Small intestine (tissue), 7 donors: ENCODE measurements around the gene ACTRT3. TPM values are rescaled to one million over a fixed set of nuclear protein-coding genes. Genes with fewer than 3 reads are reported as not detected.

Source experiments
- DNase-seq, 2 donors: peaks; one replicate each; pipeline versions ENCODE4 v3.0.0 to v3.0.0-alpha.2; 2013
- FAIRE-seq: peaks from 2 replicates; lab custom pipeline; 2012; peaks lifted over from hg19 to GRCh38; lab: Jason Lieb, UNC
- H3K27ac ChIP-seq, 3 donors: one replicate each; pipeline ENCODE4 v1.5.1; 2013; ENCODE audit warnings: low read length in 2 of 3, mild to moderate bottlenecking in 2 of 3, control low read depth in 1 of 3, inconsistent platforms in 1 of 3, low read depth in 1 of 3, moderate library complexity in 1 of 3
- H3K27me3 ChIP-seq, 3 donors: one replicate each; pipeline ENCODE4 v1.6.1; 2013; ENCODE audit warnings: low read length in 3 of 3, inconsistent platforms in 1 of 3; ENCODE audit not compliant: control insufficient read depth in 3 of 3, insufficient read depth in 3 of 3
- H3K36me3 ChIP-seq, 3 donors: one replicate each; pipeline ENCODE4 v1.6.1; 2013; ENCODE audit warnings: low read length in 3 of 3, inconsistent platforms in 1 of 3, low read depth in 1 of 3, mild to moderate bottlenecking in 1 of 3, moderate library complexity in 1 of 3; ENCODE audit not compliant: control insufficient read depth in 3 of 3, insufficient read depth in 2 of 3
- H3K4me1 ChIP-seq, 3 donors: one replicate each; pipeline ENCODE4 v1.6.1; 2013; ENCODE audit warnings: low read length in 2 of 3, inconsistent platforms in 1 of 3, low read depth in 1 of 3, mild to moderate bottlenecking in 1 of 3, moderate library complexity in 1 of 3; ENCODE audit not compliant: control insufficient read depth in 3 of 3, insufficient read depth in 2 of 3
- H3K4me3 ChIP-seq, 3 donors: one replicate each; pipeline ENCODE4 v1.5.1; 2013; ENCODE audit warnings: low read length in 3 of 3, control low read depth in 1 of 3, inconsistent platforms in 1 of 3, low read depth in 1 of 3, mild to moderate bottlenecking in 1 of 3, moderate library complexity in 1 of 3
- H3K9me3 ChIP-seq, 2 donors: one replicate each; pipeline ENCODE4 v1.6.1; 2013; ENCODE audit warnings: low read depth in 1 of 2, low read length in 1 of 2; ENCODE audit not compliant: control insufficient read depth in 2 of 2, insufficient read depth in 1 of 2
- WGBS, 3 donors: extraction: QIAGEN DNeasy Blood & Tissue Kit; methylation state at CpG; one replicate each; pipeline ENCODE4 v1.1.7; 2013; 5-methylcytosine and 5-hydroxymethylcytosine counted together
- polyA plus RNA-seq, 4 donors: library from polyadenylated mRNA; stranded (reverse) in 3 of 4; unstranded in 1 of 4; fragments of 200-250 nt in 3 of 4; fragments of 120-200 nt in 1 of 4; gene quantifications; one replicate each; pipeline versions ENCODE4 v1.2.1 to v1.2.3, GENCODE V29; 2013
- donor health status: healthy with polysubstance abuse.
- donor health status: control.
- donor health status: control.
- donor health status: Bipolar disorder and iron deficiency.
- donor health status: healthy.

ACTRT3 gene
- polyA plus RNA-seq, 4 donors: 1.3 to 13.6 (median 1.7) TPM

- peak within 1 kb of the TSS; percentile 74 to 87 (median 77) for H3K4me3 ChIP-seq
- DNase-seq: peak; percentile 96 to 97
- WGBS, 3 donors: 6 to 7% (median 6%) methylated on average over 42 of the region's 42 CpGs
- no peak for FAIRE-seq
- peaks cover 0 to 16% of the 10 kb centered on the region in 2 donors for H3K9me3 ChIP-seq
- peak within 1 kb of the TSS; percentile 91 to 99 (median 97) for H3K27ac ChIP-seq
- peaks cover 0 to 3% (median 0%) of the 10 kb centered on the region in 3 donors for H3K36me3 ChIP-seq
- peaks cover 0 to 10% (median 0%) of the 10 kb centered on the region in 3 donors for H3K4me1 ChIP-seq
- no peaks in the 10 kb centered on the region for H3K27me3 ChIP-seq
These were observed 4.3 kb downstream of the ACTRT3 start, which contains the start of gene TERC for GRCh38 chr3:169764882-169765612. Gene TERC (minus strand): TSS chr3:169765060.

GRCh38 chr3:169764312-169764881 lies 5.0 kb downstream of the ACTRT3 start:
- WGBS, 3 donors: 0% methylated on average over 40 to 46 of the region's 46 CpGs
- FAIRE-seq: no peak
- Histone ChIP-seq H3K4me1 (peaks cover 0 to 10% (median 0%) of the 10 kb centered on the region in 3 donors), H3K27ac (peak overlapping the region; percentile 91 to 99 (median 97)), H3K4me3 (peak overlapping the region; percentile 74 to 87 (median 77)), H3K27me3 (no peaks in the 10 kb centered on the region), H3K36me3 (peaks cover 0 to 3% (median 0%) of the 10 kb centered on the region in 3 donors), H3K9me3 (peaks cover 0 to 21% of the 10 kb centered on the region in 2 donors)
- DNase-seq: peak; percentile 48 to 79

GRCh38 chr3:169760479-169760878 lies 8.9 kb downstream of the ACTRT3 start:
- no peaks in the 10 kb centered on the region for H3K36me3 ChIP-seq
- FAIRE-seq: no peak
- H3K27me3 ChIP-seq: no peaks in the 10 kb centered on the region
- peak; percentile 38 to 49 for DNase-seq
- H3K4me3 ChIP-seq: no peak overlapping the region
- 54 to 71% (median 55%) methylated on average over 4 of the region's 4 CpGs for WGBS, 3 donors
- H3K4me1 ChIP-seq: peaks cover 0 to 15% (median 0%) of the 10 kb centered on the region in 3 donors
- H3K9me3 ChIP-seq: peaks cover 0 to 16% of the 10 kb centered on the region in 2 donors
- no peak overlapping the region for H3K27ac ChIP-seq

- H3K27ac ChIP-seq: no peak overlapping the region
- DNase-seq (no peak), FAIRE-seq (no peak)
- 66 to 90% (median 73%) methylated on average over 2 of the region's 2 CpGs for WGBS, 3 donors
- H3K36me3 ChIP-seq: no peaks in the 10 kb centered on the region
- H3K9me3 ChIP-seq: peaks cover 0 to 14% of the 10 kb centered on the region in 2 donors
- H3K27me3 ChIP-seq: no peaks in the 10 kb centered on the region
- H3K4me1 ChIP-seq: peaks cover 0 to 13% (median 0%) of the 10 kb centered on the region in 3 donors
- no peak overlapping the region for H3K4me3 ChIP-seq
These were observed 10.1 kb downstream of the ACTRT3 start for GRCh38 chr3:169759256-169759655.

GRCh38 chr3:169758359-169758994 lies 10.9 kb downstream of the ACTRT3 start:
- 11 to 42% (median 28%) methylated on average over 5 of the region's 5 CpGs for WGBS, 3 donors
- H3K4me1 ChIP-seq: peaks cover 0 to 6% (median 0%) of the 10 kb centered on the region in 3 donors
- H3K27ac ChIP-seq: no peak overlapping the region
- peaks cover 0 to 14% of the 10 kb centered on the region in 2 donors for H3K9me3 ChIP-seq
- H3K4me3 ChIP-seq: no peak overlapping the region
- FAIRE-seq: no peak
- no peaks in the 10 kb centered on the region for H3K36me3 ChIP-seq
- peak in 1 of 2 donors; percentile 56 for DNase-seq
- H3K27me3 ChIP-seq: no peaks in the 10 kb centered on the region

GRCh38 chr3:169755488-169755887 lies 13.9 kb downstream of the ACTRT3 start:
- H3K36me3 ChIP-seq: no peaks in the 10 kb centered on the region
- no peak for DNase-seq
- FAIRE-seq: no peak
- 63 to 70% (median 67%) methylated on average over 2 of the region's 2 CpGs for WGBS, 3 donors
- H3K27me3 ChIP-seq: no peaks in the 10 kb centered on the region
- peaks cover 0 to 5% (median 0%) of the 10 kb centered on the region in 3 donors for H3K4me1 ChIP-seq
- H3K4me3 ChIP-seq: no peak overlapping the region
- peaks cover 0 to 9% of the 10 kb centered on the region in 2 donors for H3K9me3 ChIP-seq
- H3K27ac ChIP-seq: no peak overlapping the region

- Histone ChIP-seq H3K9me3 (peaks cover 0 to 2% of the 10 kb centered on the region in 2 donors), H3K27ac (no peak overlapping the region), H3K27me3 (no peaks in the 10 kb centered on the region), H3K4me3 (no peak overlapping the region), H3K4me1 (peaks cover 0 to 5% (median 0%) of the 10 kb centered on the region in 3 donors), H3K36me3 (no peaks in the 10 kb centered on the region)
- DNase-seq (no peak), FAIRE-seq (no peak)
- WGBS, 3 donors: 32 to 71% (median 68%) methylated on average over 3 of the region's 3 CpGs
These were observed 14.7 kb downstream of the ACTRT3 start for GRCh38 chr3:169754711-169755110.

GRCh38 chr3:169751875-169752274 lies 17.5 kb downstream of the ACTRT3 start:
- FAIRE-seq (no peak), DNase-seq (no peak)
- H3K27me3 ChIP-seq: no peaks in the 10 kb centered on the region
- no peak overlapping the region for H3K27ac ChIP-seq
- 86 to 96% (median 91%) methylated on average over 2 of the region's 2 CpGs for WGBS, 3 donors
- H3K4me1 ChIP-seq: no peaks in the 10 kb centered on the region
- H3K4me3 ChIP-seq: no peak overlapping the region
- H3K36me3 ChIP-seq: no peaks in the 10 kb centered on the region
- no peaks in the 10 kb centered on the region for H3K9me3 ChIP-seq
